ENCODE results near the gene RABGAP1.

GRCh38 chr9:122897969-122898368 lies 42.9 kb upstream of the RABGAP1 start:
- no peak for TF ChIP-seq POLR2AphosphoS5 (IDR thresholded peaks at IDR 0.05)
- TF ChIP-seq, protein P1, sequence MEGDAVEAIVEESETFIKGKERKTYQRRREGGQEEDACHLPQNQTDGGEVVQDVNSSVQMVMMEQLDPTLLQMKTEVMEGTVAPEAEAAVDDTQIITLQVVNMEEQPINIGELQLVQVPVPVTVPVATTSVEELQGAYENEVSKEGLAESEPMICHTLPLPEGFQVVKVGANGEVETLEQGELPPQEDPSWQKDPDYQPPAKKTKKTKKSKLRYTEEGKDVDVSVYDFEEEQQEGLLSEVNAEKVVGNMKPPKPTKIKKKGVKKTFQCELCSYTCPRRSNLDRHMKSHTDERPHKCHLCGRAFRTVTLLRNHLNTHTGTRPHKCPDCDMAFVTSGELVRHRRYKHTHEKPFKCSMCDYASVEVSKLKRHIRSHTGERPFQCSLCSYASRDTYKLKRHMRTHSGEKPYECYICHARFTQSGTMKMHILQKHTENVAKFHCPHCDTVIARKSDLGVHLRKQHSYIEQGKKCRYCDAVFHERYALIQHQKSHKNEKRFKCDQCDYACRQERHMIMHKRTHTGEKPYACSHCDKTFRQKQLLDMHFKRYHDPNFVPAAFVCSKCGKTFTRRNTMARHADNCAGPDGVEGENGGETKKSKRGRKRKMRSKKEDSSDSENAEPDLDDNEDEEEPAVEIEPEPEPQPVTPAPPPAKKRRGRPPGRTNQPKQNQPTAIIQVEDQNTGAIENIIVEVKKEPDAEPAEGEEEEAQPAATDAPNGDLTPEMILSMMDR (IDR thresholded peaks at IDR 0.05) = no peak

All from esophagus muscularis mucosa (tissue), 3 donors.